Measurements from ENCODE around the gene GLI3.

GLI3 gene

GRCh38 chr7:42181566-42181965 is 55.4 kb downstream of the GLI3 start:
- no peak overlapping the region for H3K4me3 ChIP-seq (ENCODE audit: low read depth, low read length)
- no peak for TF ChIP-seq CTCF (IDR thresholded peaks at IDR 0.05; ENCODE audit: low read depth, low read length)

DNA sequence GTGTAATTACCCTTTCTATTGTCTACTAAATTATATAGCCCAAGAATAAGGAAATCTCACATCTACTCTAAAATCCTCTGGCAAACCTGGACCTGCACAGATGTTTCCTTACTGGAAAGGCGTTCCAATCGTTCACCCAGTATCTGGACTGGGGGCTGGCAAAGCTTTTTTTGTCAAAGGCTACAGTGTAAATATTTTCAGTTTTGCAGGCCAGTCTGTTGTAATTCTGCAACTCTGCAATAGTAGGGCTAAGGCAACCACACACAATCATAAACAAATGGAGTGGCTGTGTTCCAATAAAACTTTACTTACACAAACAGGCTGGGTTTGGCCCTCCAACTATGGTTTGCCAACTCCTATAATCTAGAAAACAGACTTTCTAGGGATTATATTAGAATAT is 56.2 kb downstream of the GLI3 start:
- no peak for TF ChIP-seq CTCF (IDR thresholded peaks at IDR 0.05; ENCODE audit: low read depth, low read length)
- no peak overlapping the region for H3K4me3 ChIP-seq (ENCODE audit: low read depth, low read length)

DNA sequence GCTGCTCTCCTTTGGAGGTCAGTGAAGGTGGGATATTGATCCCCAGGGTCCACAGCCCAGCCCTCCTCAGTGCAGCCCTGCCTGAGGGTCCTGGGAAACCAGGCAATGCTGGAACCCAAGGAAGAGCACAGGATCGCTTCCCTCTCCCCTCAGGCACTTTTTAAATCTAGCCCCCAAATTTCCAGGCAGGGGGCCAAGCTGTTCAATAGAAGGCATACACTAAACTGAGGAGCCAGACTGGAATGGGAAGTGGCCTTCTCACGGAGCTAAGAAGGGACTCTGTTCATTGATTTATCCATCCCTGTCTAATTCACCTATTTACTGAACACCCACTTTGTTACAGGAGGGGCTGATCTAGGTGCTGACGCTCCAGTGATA is 60.3 kb downstream of the GLI3 start:
- TF ChIP-seq CTCF (IDR thresholded peaks at IDR 0.05; ENCODE audit: low read depth, low read length), result no peak
- H3K4me3 ChIP-seq (ENCODE audit: low read depth, low read length), result no peak overlapping the region

GRCh38 chr7:42175834-42176723 is 60.9 kb downstream of the GLI3 start:
- TF ChIP-seq CTCF (IDR thresholded peaks at IDR 0.05; ENCODE audit: low read depth, low read length), result no peak
- no peak overlapping the region for H3K4me3 ChIP-seq (ENCODE audit: low read depth, low read length)

DNA sequence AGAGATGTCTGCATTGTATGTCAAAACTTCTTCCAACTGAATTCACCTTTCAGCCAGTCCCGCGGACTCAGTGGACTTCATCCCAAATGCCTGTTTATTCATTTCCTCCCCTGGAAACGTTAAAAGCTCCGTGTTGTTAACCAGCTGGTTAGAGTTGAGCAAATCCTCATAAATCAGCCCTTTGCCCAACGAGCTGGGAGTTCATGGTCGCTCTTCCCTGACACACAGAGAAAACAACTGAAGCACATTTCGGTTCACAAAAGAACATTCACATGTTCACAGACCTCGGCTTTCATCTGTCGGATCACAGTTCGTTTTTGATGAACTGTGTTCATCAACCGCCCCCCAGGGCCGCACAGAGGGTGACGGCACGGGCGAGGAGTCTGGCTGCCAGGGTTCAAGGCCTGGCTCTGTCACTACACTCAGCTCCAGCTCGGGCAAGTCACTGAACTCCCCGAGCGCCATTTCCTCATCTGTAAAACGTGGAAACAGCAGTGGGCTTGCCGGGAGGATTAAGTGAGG is 62.6 kb downstream of the GLI3 start:
- no peak for TF ChIP-seq CTCF (IDR thresholded peaks at IDR 0.05; ENCODE audit: low read depth, low read length)
- no peak overlapping the region for H3K4me3 ChIP-seq (ENCODE audit: low read depth, low read length)

- TF ChIP-seq CTCF (IDR thresholded peaks at IDR 0.05; ENCODE audit: low read depth, low read length), result no peak
- H3K4me3 ChIP-seq (ENCODE audit: low read depth, low read length), result no peak overlapping the region
Measured at GRCh38 chr7:42170724-42171123, 66.3 kb downstream of the GLI3 start.

DNA sequence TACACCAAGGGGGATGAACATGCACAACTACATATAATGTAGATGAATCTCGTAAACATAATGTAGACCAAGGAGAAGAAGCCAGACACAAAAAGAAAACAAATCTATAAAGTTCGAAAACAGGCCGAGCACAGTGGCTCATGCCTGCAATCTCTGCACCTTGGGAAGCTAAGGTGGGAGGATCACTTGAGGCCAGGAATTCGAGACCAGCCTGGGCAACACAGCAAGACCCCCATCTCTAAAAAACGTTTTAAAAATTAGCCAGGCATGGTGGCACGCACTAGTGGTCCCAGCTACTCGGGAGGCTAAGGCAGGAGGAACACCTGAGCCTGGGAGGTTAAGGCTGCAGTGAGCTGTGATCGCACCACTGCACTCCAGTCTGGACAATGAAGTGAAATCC is 68.5 kb downstream of the GLI3 start:
- TF ChIP-seq CTCF (IDR thresholded peaks at IDR 0.05; ENCODE audit: low read depth, low read length), result no peak
- no peak overlapping the region for H3K4me3 ChIP-seq (ENCODE audit: low read depth, low read length)

Measured in WI38 (cell line).